Neural cell (in vitro differentiated cells): ENCODE data around the gene GPC5.

ENCODE experiments used
- POLR2AphosphoS5 ChIP-seq: IDR thresholded peaks from 2 replicates; pipeline ENCODE4 v1.6.1; 2012
- RAD21 ChIP-seq: fragments of 450-650 bp; conservative IDR thresholded peaks from 2 replicates; pipeline ENCODE4 v1.6.1; 2014; ENCODE audit warnings: antibody characterized with exemption, mild to moderate bottlenecking, moderate library complexity
- TF ChIP-seq, protein P1 (sequence below): fragments of 450-650 bp; IDR thresholded peaks from 2 replicates; pipeline ENCODE4 v1.5.1; 2014; ENCODE audit warnings: antibody characterized with exemption, mild to moderate bottlenecking, moderate library complexity; ENCODE audit not compliant: poor library complexity, severe bottlenecking
- TF ChIP-seq, protein P2 (sequence below): IDR thresholded peaks from 2 replicates; pipeline ENCODE4 v1.6.1; 2012; ENCODE audit warnings: borderline replicate concordance

DNA sequence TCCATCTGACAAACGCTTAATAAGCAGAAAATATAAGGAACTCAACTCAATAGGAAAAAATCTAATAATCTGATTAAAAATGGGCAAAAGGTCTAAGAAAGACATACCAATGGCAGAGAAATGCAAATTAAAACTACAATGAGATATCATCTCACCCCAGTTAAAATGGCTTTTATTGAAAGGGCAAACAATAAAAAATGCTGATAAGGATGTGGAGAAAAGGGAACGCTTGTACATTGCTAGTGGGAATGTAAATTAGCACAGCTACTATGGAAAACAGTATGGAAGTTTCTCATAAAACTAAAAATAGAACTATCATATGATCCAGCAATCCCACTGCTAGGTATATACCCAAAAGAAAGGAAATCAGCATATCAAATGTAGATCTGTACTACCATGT lies 1319.4 kb downstream of the GPC5 start:
- TF ChIP-seq, protein P1, sequence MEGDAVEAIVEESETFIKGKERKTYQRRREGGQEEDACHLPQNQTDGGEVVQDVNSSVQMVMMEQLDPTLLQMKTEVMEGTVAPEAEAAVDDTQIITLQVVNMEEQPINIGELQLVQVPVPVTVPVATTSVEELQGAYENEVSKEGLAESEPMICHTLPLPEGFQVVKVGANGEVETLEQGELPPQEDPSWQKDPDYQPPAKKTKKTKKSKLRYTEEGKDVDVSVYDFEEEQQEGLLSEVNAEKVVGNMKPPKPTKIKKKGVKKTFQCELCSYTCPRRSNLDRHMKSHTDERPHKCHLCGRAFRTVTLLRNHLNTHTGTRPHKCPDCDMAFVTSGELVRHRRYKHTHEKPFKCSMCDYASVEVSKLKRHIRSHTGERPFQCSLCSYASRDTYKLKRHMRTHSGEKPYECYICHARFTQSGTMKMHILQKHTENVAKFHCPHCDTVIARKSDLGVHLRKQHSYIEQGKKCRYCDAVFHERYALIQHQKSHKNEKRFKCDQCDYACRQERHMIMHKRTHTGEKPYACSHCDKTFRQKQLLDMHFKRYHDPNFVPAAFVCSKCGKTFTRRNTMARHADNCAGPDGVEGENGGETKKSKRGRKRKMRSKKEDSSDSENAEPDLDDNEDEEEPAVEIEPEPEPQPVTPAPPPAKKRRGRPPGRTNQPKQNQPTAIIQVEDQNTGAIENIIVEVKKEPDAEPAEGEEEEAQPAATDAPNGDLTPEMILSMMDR, result no peak
- TF ChIP-seq POLR2AphosphoS5 (no peak), RAD21 (no peak)
- TF ChIP-seq, protein P2, sequence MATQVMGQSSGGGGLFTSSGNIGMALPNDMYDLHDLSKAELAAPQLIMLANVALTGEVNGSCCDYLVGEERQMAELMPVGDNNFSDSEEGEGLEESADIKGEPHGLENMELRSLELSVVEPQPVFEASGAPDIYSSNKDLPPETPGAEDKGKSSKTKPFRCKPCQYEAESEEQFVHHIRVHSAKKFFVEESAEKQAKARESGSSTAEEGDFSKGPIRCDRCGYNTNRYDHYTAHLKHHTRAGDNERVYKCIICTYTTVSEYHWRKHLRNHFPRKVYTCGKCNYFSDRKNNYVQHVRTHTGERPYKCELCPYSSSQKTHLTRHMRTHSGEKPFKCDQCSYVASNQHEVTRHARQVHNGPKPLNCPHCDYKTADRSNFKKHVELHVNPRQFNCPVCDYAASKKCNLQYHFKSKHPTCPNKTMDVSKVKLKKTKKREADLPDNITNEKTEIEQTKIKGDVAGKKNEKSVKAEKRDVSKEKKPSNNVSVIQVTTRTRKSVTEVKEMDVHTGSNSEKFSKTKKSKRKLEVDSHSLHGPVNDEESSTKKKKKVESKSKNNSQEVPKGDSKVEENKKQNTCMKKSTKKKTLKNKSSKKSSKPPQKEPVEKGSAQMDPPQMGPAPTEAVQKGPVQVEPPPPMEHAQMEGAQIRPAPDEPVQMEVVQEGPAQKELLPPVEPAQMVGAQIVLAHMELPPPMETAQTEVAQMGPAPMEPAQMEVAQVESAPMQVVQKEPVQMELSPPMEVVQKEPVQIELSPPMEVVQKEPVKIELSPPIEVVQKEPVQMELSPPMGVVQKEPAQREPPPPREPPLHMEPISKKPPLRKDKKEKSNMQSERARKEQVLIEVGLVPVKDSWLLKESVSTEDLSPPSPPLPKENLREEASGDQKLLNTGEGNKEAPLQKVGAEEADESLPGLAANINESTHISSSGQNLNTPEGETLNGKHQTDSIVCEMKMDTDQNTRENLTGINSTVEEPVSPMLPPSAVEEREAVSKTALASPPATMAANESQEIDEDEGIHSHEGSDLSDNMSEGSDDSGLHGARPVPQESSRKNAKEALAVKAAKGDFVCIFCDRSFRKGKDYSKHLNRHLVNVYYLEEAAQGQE, result no peak
